ENCODE results near the gene FYTTD1. TPM values are rescaled to one million over a fixed set of nuclear protein-coding genes. Genes with fewer than 3 reads are reported as not detected.

FYTTD1 gene
- polyA plus RNA-seq, 3 donors from 2014 or later: 103 to 144 (median 141) TPM

- DNase-seq: no peak
- Mint-ChIP-seq H3K27me3 (ENCODE audit: low read depth in 3 of 3) (no peaks in the 10 kb centered on the region), H3K27ac (no peak overlapping the region), H3K36me3 (peaks cover 24 to 32% (median 29%) of the 10 kb centered on the region in 3 donors), H3K9me3 (no peaks in the 10 kb centered on the region), H3K4me3 (no peak overlapping the region), H3K4me1 (no peaks in the 10 kb centered on the region)
These were observed 86.6 kb downstream of the FYTTD1 start for GRCh38 chr3:197836244-197836643.

Other genes starting within 250 kb of the FYTTD1 start
- 10 to 100 TPM; 10.3 to 16.1 (median 14.2) TPM for gene BDH1, start 193.9 kb upstream of the FYTTD1 start, polyA plus RNA-seq
- gene RUBCN, start 13.0 kb upstream of the FYTTD1 start, polyA plus RNA-seq: 10 to 100 TPM in 2 of 3 donors, 1 to 10 TPM in 1; 8.9 to 29.9 (median 10.9) TPM
- 10 to 100 TPM in 1 of 3 donors, 1 to 10 TPM in 2; 4.5 to 26.3 (median 7.2) TPM for gene LRCH3, start 41.4 kb downstream of the FYTTD1 start, polyA plus RNA-seq
- gene RPL35A, start 200.3 kb downstream of the FYTTD1 start, polyA plus RNA-seq: 1,000 to 10,000 TPM in 1 of 3 donors, 100 to 1,000 TPM in 2; 429 to 1,389 (median 854) TPM
- gene LMLN, start 210.3 kb downstream of the FYTTD1 start, polyA plus RNA-seq: 1 to 10 TPM in 2 of 3 donors, under 1 TPM in 1; 0.62 to 1.9 (median 1.8) TPM